Measurements from ENCODE around the gene NDUFS1. TPM values are rescaled to one million over a fixed set of nuclear protein-coding genes. Genes with fewer than 3 reads are reported as not detected.

NDUFS1 gene
- total and polyA plus RNA-seq, 2 of the 8 experiments (the other 6 are each of a cell fraction or from before 2014, with no cell fraction given) = 42.1 to 97.0 TPM

DNA sequence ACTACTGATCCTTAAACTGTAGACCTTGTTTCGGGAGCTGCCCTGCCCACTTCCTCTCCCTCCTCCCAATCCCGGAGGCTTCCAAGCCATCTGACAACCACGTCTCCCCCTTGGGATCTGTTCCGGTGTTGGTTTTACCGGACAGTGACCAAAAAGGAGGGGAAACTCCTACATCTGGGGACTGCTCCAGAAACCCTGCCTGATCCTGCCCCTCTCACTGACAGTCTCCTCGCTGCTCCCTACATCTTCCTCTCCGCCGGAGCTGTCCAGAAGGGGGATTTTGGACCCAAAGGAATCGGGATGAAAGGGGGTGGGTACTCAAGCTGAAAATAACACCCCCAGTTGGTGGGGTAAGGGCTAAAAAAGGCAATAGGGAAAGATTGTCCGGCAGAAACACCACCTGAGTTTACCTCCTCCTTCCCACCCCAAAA lies 74.8 kb downstream of the NDUFS1 start (continued):
- TF ChIP-seq SAP30 (IDR thresholded peaks at IDR 0.05; ENCODE audit: insufficient read depth, insufficient replicate concordance, low read length) = peak; percentile 79
- no peak for TF ChIP-seq EGR1 (IDR thresholded peaks at IDR 0.05; ENCODE audit: borderline replicate concordance, low read depth, low read length)
- peak; percentile 65 for TF ChIP-seq CTBP2 (IDR thresholded peaks at IDR 0.05; ENCODE audit: borderline replicate concordance, insufficient read depth, insufficient read length, low read length)
- TF ChIP-seq TCF12 (IDR thresholded peaks at IDR 0.05; ENCODE audit: low read depth, low read length) = no peak
- TF ChIP-seq CHD1 (IDR thresholded peaks at IDR 0.05; ENCODE audit: low read depth, low read length) = no peak
- TF ChIP-seq SIX5 (IDR thresholded peaks at IDR 0.05; ENCODE audit: low read depth, low read length) = no peak
- TF ChIP-seq, protein P1, sequence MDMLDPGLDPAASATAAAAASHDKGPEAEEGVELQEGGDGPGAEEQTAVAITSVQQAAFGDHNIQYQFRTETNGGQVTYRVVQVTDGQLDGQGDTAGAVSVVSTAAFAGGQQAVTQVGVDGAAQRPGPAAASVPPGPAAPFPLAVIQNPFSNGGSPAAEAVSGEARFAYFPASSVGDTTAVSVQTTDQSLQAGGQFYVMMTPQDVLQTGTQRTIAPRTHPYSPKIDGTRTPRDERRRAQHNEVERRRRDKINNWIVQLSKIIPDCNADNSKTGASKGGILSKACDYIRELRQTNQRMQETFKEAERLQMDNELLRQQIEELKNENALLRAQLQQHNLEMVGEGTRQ (IDR thresholded peaks at IDR 0.05; ENCODE audit: low read length) = no peak

All from H1 (cell line).